ENCODE measurements around the gene MLLT6. TPM values are rescaled to one million over a fixed set of nuclear protein-coding genes. Genes with fewer than 3 reads are reported as not detected.

MLLT6 gene
- total and polyA plus RNA-seq, 10 of the 15 experiments (the other 5 are each of a cell fraction or from before 2014, with no cell fraction given), result 4.8 to 105 (median 36.3) TPM

DNA sequence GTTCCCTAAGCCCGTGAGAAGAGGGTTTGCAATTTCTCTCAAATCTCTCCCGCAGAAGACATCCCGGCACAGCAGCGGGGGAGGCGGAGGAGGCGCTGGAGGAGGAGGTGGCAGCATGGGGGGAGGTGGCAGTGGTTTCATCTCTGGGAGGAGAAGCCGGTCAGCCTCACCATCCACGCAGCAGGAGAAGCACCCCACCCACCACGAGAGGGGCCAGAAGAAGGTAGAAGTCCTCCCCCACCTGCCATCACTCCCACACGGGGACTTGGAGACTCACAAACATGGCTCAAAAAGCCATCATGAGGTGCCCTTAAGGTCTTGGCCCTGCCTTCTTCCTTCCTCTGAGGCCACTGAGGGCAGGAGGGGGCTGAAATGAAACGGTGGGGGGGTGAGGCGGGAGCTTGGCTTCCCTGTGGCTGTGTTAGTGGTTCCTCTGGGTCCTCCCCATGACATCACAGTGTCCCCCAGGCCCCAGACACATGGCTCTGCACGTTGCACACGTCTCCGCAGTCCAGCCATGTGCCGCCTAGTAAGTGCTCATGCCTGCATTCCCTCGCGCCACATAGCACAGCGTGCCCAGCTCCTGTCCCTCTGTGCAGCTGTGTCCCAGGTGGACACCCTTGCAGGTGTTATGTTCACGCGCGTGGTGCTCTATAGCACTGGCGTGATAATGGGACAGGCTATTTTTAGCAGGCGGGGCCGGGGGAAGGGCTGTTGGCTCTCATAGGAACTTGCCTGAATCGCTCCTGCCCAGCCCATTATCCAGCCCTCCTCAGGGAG is 6.9 kb downstream of the MLLT6 start:
- SMC1A ChIA-PET (ENCODE audit: uncharacterized antibody, unreplicated experiment), result interaction anchor here (0.9 kb wide), 1 partner anchor 10 kb away, joined by 3 read pairs; no protein-coding TSS in a partner anchor
- H3K27ac ChIP-seq (ENCODE audit: control insufficient read depth, insufficient read depth), result no peak overlapping the region
- BruUV-seq (replicated peaks), result no TSS peak
- intact Hi-C loops (cut with micrococcal nuclease; ENCODE audit: unreplicated experiment) (no loop called here), in situ Hi-C loops (cut with MboI) (no loop called here)
- DNase-seq (ENCODE audit: low read depth, low spot score) (no peak), ATAC-seq (no peak), FAIRE-seq (no peak)
- H2AFZ ChIP-seq (ENCODE audit: control insufficient read depth, low read depth, low read length), result no peak overlapping the region
- peaks cover 23% of the 10 kb centered on the region for H3K79me2 ChIP-seq (ENCODE audit: control insufficient read depth, insufficient read depth, low read length)
- peaks cover 25 to 44% of the 10 kb centered on the region in 2 experiments for H3K36me3 ChIP-seq (ENCODE audit: control insufficient read depth in 2 of 2, insufficient read depth in 2 of 2, low read length in 1 of 2)
- WGBS (ENCODE audit: insufficient coverage, insufficient replicate concordance, low lambda C conversion rate, missing lambda C conversion rate), result 90% methylated on average over 23 of the region's 26 CpGs
- CTCF ChIA-PET, result no interaction called here
- no peaks in the 10 kb centered on the region for H3K9me3 ChIP-seq (replicated peaks; ENCODE audit: control insufficient read depth, insufficient read depth, low read length)
- RAD21 ChIA-PET (ENCODE audit: unreplicated experiment), result no interaction called here
- no peak overlapping the region for H3K4me3 ChIP-seq
- no peaks in the 10 kb centered on the region for H4K20me1 ChIP-seq (ENCODE audit: control insufficient read depth, insufficient read depth)
- peaks cover 16% of the 10 kb centered on the region for H3K4me1 ChIP-seq (ENCODE audit: control insufficient read depth, insufficient read depth, low read length)
- no peak overlapping the region for H3K9ac ChIP-seq (ENCODE audit: control insufficient read depth, insufficient read depth, low read length)
- H3K27me3 ChIP-seq (replicated peaks in 1 of 2; ENCODE audit: control insufficient read depth in 2 of 2, insufficient read depth in 2 of 2, low read length in 1 of 2), result no peaks in the 10 kb centered on the region
- POLR2A ChIA-PET, result interaction anchor here (0.5 kb wide), 1 partner anchor 65 kb away, joined by 3 read pairs; no protein-coding TSS in a partner anchor
- TF ChIP-seq NR2C2 (IDR thresholded peaks at IDR 0.05; ENCODE audit: borderline replicate concordance, control insufficient read depth, insufficient read length, low read depth), result no peak
- no peak for TF ChIP-seq LARP7 (IDR thresholded peaks at IDR 0.05)
- no peak for TF ChIP-seq EP300 (IDR thresholded peaks at IDR 0.05; ENCODE audit: borderline replicate concordance in 1 of 2, control insufficient read depth in 1 of 2, low read depth in 2 of 2, low read length in 2 of 2)
- no peak for TF ChIP-seq MYC (IDR thresholded peaks at IDR 0.05; ENCODE audit: insufficient read depth, insufficient read length, insufficient replicate concordance, low read length, severe bottlenecking)
- TF ChIP-seq, protein P1, sequence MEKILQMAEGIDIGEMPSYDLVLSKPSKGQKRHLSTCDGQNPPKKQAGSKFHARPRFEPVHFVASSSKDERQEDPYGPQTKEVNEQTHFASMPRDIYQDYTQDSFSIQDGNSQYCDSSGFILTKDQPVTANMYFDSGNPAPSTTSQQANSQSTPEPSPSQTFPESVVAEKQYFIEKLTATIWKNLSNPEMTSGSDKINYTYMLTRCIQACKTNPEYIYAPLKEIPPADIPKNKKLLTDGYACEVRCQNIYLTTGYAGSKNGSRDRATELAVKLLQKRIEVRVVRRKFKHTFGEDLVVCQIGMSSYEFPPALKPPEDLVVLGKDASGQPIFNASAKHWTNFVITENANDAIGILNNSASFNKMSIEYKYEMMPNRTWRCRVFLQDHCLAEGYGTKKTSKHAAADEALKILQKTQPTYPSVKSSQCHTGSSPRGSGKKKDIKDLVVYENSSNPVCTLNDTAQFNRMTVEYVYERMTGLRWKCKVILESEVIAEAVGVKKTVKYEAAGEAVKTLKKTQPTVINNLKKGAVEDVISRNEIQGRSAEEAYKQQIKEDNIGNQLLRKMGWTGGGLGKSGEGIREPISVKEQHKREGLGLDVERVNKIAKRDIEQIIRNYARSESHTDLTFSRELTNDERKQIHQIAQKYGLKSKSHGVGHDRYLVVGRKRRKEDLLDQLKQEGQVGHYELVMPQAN (conservative IDR thresholded peaks at IDR 0.05), result no peak
- TF ChIP-seq POLR2AphosphoS2 (IDR thresholded peaks at IDR 0.05; ENCODE audit: low read depth, low read length), result peak; percentile 34; the same call in 1 of the 2 replicates
- no peak for TF ChIP-seq BMI1 (IDR thresholded peaks at IDR 0.05; ENCODE audit: borderline replicate concordance)
- TF ChIP-seq ETV6 (conservative IDR thresholded peaks at IDR 0.05 in 1 of 2, IDR thresholded peaks at IDR 0.05 in 1 of 2; ENCODE audit: borderline replicate concordance in 1 of 2, low read depth in 1 of 2), result no peak
- TF ChIP-seq, protein P2, sequence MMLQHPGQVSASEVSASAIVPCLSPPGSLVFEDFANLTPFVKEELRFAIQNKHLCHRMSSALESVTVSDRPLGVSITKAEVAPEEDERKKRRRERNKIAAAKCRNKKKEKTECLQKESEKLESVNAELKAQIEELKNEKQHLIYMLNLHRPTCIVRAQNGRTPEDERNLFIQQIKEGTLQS (IDR thresholded peaks at IDR 0.05; ENCODE audit: borderline replicate concordance, extremely low read depth, low read depth, low read length), result no peak
- TF ChIP-seq POLR2A (IDR thresholded peaks at IDR 0.05; ENCODE audit: low read depth, low read length), result peak; percentile 54
- no peak overlapping the region for H3K4me2 ChIP-seq (ENCODE audit: control insufficient read depth, insufficient read depth)
